Right atrium auricular region (tissue), 2 donors: ENCODE data around the gene PIGP. TPM values are rescaled to one million over a fixed set of nuclear protein-coding genes. Genes with fewer than 3 reads are reported as not detected.

Experiments
- DNase-seq: peaks from one replicate; pipeline ENCODE4 v3.0.0-alpha.2; 2019; ENCODE audit warnings: low spot score
- H3K27ac ChIP-seq, 2 donors: fragments of 200-600 bp; sonication (generic); 1 replicate in 1 of 2; 2 replicates in 1 of 2; pipeline ENCODE4 v1.5.1; 2016 to 2019
- H3K27me3 ChIP-seq, 2 donors: fragments of 200-600 bp; sonication (generic); one replicate each; pipeline versions ENCODE4 v1.5.1 to v1.6.0; 2017 to 2019
- H3K36me3 ChIP-seq: fragments of 200-600 bp; sonication (generic); one replicate; pipeline ENCODE4 v1.5.1; 2016
- H3K4me1 ChIP-seq, 2 donors: fragments of 200-600 bp; sonication (generic); one replicate each; pipeline versions ENCODE4 v1.5.1 to v1.6.0; 2017 to 2019
- H3K4me3 ChIP-seq, 2 donors: fragments of 200-600 bp; sonication (generic); 1 replicate in 1 of 2; 2 replicates in 1 of 2; pipeline ENCODE4 v1.5.1; 2017 to 2019; ENCODE audit warnings: mild to moderate bottlenecking in 1 of 2, moderate library complexity in 1 of 2
- H3K9me3 ChIP-seq, 2 donors: fragments of 200-600 bp; sonication (generic); one replicate each; pipeline ENCODE4 v1.5.1; 2019
- total RNA-seq, 2 donors: library from RNA; depleted of rRNA; stranded (reverse); fragments of >200 nt; gene quantifications; one replicate each; pipeline ENCODE4 v1.1.0, GENCODE V29; 2016
- TF ChIP-seq, protein P1 (sequence below), 2 donors: fragments of 200-600 bp; sonication (generic); IDR thresholded peaks; one replicate each; pipeline ENCODE4 v1.5.1; 2019; ENCODE audit warnings: antibody characterized with exemption in 2 of 2

Gene PIGP
- total RNA-seq, 2 donors from 2014 or later, result 26.1 to 37.3 TPM

DNA sequence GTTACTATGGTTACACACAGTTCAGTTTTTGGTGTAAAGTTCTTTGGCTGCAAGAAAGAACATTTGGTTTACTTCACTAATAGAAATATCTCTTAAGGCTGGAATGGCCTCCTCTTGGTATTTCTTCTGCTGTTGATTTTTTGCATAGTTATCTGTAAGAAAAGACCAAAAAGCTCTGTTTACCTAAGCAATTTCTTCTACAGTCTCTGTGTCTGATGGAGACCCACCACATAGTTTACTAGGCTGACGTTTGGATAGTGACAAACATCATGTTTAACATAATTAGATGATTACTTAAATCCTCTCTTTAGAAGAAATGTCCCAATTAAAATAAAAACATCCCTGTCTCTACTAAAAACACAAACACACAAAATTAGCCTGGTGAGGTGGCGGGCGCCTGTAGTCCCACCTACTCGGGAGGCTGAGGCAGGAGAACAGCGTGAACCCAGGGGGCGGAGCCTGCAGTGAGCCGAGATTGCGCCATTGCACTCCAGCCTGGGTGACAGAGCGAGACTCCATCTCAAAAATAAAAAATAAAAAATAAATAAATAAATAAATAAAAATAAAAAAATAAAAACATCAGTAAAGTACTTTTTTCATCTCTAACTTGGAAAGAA lies 7.2 kb downstream of the PIGP start:
- peaks cover 0 to under 1% of the 10 kb centered on the region in 2 donors for H3K4me1 ChIP-seq
- no peak overlapping the region for H3K4me3 ChIP-seq
- no peaks in the 10 kb centered on the region for H3K27me3 ChIP-seq
- H3K9me3 ChIP-seq, result no peaks in the 10 kb centered on the region
- DNase-seq, result no peak
- TF ChIP-seq, protein P1, sequence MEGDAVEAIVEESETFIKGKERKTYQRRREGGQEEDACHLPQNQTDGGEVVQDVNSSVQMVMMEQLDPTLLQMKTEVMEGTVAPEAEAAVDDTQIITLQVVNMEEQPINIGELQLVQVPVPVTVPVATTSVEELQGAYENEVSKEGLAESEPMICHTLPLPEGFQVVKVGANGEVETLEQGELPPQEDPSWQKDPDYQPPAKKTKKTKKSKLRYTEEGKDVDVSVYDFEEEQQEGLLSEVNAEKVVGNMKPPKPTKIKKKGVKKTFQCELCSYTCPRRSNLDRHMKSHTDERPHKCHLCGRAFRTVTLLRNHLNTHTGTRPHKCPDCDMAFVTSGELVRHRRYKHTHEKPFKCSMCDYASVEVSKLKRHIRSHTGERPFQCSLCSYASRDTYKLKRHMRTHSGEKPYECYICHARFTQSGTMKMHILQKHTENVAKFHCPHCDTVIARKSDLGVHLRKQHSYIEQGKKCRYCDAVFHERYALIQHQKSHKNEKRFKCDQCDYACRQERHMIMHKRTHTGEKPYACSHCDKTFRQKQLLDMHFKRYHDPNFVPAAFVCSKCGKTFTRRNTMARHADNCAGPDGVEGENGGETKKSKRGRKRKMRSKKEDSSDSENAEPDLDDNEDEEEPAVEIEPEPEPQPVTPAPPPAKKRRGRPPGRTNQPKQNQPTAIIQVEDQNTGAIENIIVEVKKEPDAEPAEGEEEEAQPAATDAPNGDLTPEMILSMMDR (IDR thresholded peaks at IDR 0.05), result no peak
- H3K27ac ChIP-seq, result no peak overlapping the region
- peaks cover 12% of the 10 kb centered on the region for H3K36me3 ChIP-seq

DNA sequence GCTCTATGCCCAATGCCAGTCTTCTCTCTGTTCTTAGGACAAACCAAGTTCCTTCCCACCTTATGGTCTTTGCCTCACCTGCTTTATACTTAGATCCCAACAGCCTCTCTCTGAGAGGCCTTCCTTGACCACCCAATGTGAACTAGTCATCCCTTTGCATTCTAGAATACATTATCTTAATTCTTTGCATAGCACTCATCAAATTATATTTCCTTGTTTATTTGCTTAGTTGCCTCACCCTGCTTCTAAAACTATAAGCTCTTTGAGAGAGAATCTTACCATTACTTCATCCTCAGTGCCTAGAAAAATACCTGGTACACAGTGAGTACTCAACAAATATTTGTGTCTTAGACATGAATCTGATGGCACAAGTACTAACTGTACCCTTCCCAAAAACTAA lies 8.0 kb downstream of the PIGP start:
- peaks cover 0 to 5% of the 10 kb centered on the region in 2 donors for H3K4me1 ChIP-seq
- no peak for DNase-seq
- no peaks in the 10 kb centered on the region for H3K9me3 ChIP-seq
- TF ChIP-seq, protein P1 (IDR thresholded peaks at IDR 0.05), result no peak
- H3K4me3 ChIP-seq, result no peak overlapping the region
- H3K27me3 ChIP-seq, result no peaks in the 10 kb centered on the region
- no peak overlapping the region for H3K27ac ChIP-seq
- H3K36me3 ChIP-seq, result peaks cover 12% of the 10 kb centered on the region

DNA sequence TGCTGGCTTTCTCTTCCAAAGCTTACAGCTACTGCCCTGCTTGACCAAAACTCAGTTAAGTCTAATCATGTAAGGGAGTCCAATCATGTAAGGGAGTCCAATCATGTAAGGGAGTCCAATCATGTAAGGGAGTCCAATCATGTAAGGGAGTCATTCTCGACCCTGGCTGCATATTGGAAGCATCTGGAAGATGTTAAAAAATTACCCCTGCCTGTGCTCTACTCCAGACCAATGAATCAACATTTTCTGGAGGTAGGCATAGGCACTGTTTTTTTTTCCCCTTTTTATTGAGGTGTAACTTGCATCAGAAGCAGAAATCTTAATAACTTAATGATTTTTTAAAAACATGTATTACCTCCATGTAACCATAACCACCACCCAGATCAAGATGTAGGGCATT lies 9.4 kb downstream of the PIGP start:
- TF ChIP-seq, protein P1 (IDR thresholded peaks at IDR 0.05), result no peak
- Histone ChIP-seq H3K27ac (no peak overlapping the region), H3K4me3 (no peak overlapping the region), H3K27me3 (no peaks in the 10 kb centered on the region), H3K9me3 (no peaks in the 10 kb centered on the region), H3K36me3 (peaks cover 3% of the 10 kb centered on the region), H3K4me1 (peaks cover 0 to 5% of the 10 kb centered on the region in 2 donors)
- DNase-seq, result no peak

DNA sequence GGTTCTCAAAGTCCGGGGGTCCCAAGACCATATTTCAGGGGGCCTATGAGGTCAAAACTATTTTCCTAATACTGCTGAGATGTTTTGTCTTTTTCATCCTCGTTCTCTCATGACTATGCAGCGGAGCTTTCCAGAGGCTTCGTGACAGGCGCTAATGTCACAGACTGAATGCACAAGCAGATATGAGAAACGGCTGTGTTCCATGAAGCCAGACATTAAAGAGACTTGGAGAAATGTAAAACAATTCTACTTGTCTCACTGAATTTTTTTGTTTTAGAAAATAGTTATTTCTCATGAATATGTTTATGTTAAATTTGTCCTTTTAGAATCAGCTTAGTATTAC lies 10.3 kb downstream of the PIGP start:
- Histone ChIP-seq H3K36me3 (no peaks in the 10 kb centered on the region), H3K4me3 (no peak overlapping the region), H3K4me1 (peaks cover 0 to 5% of the 10 kb centered on the region in 2 donors), H3K27ac (no peak overlapping the region), H3K9me3 (no peaks in the 10 kb centered on the region), H3K27me3 (no peaks in the 10 kb centered on the region)
- DNase-seq, result no peak
- TF ChIP-seq, protein P1 (IDR thresholded peaks at IDR 0.05), result no peak

DNA sequence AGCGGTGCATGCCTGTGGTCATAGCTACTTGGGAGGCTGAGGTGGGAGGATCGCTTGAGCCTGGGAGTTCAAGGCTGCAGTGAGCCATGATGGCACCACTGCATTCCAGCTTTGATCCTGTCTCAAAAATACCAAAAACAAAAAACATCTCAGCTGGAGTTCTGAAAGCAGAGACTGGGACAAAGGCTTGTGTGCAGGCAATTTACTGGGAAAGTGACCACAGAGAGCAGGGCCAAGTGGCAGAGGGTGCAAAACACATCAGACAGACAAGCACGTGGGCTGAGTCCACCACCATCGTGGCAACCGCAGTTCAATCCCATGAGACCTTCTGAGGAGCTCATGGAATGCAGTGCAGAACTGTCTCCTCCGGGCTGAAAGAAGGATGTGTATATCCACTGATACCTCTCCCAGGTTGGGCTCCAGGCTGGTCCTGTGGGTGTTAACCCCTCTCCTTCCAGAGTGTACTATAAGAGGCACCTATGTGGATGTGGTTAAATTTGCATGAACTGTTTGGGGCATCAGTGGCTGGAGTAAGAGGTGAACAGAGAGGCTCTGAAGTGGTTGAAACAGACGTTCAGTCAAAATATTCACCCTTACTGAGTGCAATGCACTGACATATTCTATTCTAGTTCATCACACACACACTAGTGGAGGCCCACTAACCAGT lies 10.8 kb downstream of the PIGP start:
- DNase-seq, result no peak
- Histone ChIP-seq H3K36me3 (no peaks in the 10 kb centered on the region), H3K4me3 (no peak overlapping the region), H3K27me3 (no peaks in the 10 kb centered on the region), H3K27ac (no peak overlapping the region), H3K9me3 (no peaks in the 10 kb centered on the region), H3K4me1 (peaks cover 0 to 5% of the 10 kb centered on the region in 2 donors)
- TF ChIP-seq, protein P1 (IDR thresholded peaks at IDR 0.05), result no peak
